GM06990 (cell line): Measurements from ENCODE around the gene RAB15.

Source experiments
- DNase-seq: peaks from one replicate; pipeline ENCODE4 v3.0.0-alpha.2; 2011; ENCODE audit not compliant: insufficient read length; ENCODE audit errors: extremely low read depth
- H3K27me3 ChIP-seq: replicated peaks from 2 replicates; pipeline ENCODE4 v1.6.0; 2011; ENCODE audit warnings: low read length; ENCODE audit not compliant: control insufficient read depth, insufficient read depth
- H3K36me3 ChIP-seq: 2 replicates; pipeline ENCODE4 v1.5.1; 2011; ENCODE audit warnings: low read length; ENCODE audit not compliant: control insufficient read depth, insufficient read depth
- H3K4me3 ChIP-seq: replicated peaks from 2 replicates; pipeline ENCODE4 v1.5.1; 2011; ENCODE audit warnings: low read depth, mild to moderate bottlenecking, control low read depth, low read length
- CTCF ChIP-seq: IDR thresholded peaks from 2 replicates; pipeline ENCODE4 v1.5.1; 2011; ENCODE audit warnings: low read length, control low read depth, mild to moderate bottlenecking, inconsistent platforms; ENCODE audit not compliant: insufficient read depth, poor library complexity, severe bottlenecking

The RAB15 gene

DNA sequence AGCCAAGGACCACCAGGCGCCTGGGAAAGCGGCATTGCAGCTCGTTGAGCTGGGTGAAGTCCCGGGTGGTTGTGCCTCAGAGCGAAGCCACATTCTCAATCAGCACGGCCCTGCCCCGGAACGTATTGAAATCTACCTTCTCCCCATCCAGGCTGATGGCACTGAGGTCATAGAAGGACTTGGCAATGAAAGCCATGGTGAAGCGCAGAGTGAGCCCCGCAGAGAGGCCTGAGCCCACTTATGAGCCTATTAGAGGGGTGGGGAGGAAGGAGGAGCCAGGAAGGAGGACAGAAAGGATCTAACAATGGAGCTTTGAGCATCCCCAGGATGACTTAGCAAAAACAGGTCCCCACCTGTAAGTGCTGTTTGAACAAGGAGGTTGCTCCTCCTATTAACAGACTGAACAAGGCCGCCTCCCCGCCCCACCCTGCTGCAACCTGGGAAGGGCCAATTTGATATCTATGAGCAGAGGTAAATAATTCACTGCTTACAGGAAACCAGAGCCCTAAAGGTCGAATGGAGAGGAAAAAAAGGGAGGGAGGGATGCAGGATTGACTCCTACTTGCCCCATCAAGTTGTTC is 29.5 kb downstream of the RAB15 start, which contains the start of gene GPX2:
Gene GPX2, minus strand, starts transcription at position 215 of the 581 bp plus-strand sequence. Its CDS starts 19 bp downstream, at position 196.
- TF ChIP-seq CTCF: no peak
- Histone ChIP-seq H3K27me3 (no peaks in the 10 kb centered on the region), H3K4me3 (no peak within 1 kb of the TSS), H3K36me3 (peaks cover 4% of the 10 kb centered on the region)
- no peak for DNase-seq

- H3K4me3 ChIP-seq: no peak overlapping the region
- no peak for DNase-seq
- no peak for TF ChIP-seq CTCF
- H3K36me3 ChIP-seq: peaks cover 4% of the 10 kb centered on the region
- no peaks in the 10 kb centered on the region for H3K27me3 ChIP-seq
Measured at GRCh38 chr14:64940336-64940910, 31.7 kb downstream of the RAB15 start.

- Histone ChIP-seq H3K4me3 (no peak overlapping the region), H3K27me3 (no peaks in the 10 kb centered on the region), H3K36me3 (peaks cover 4% of the 10 kb centered on the region)
- DNase-seq: no peak
- no peak for TF ChIP-seq CTCF
Measured at GRCh38 chr14:64939817-64940190, 32.3 kb downstream of the RAB15 start.

GRCh38 chr14:64938972-64939816 is 32.9 kb downstream of the RAB15 start:
- no peaks in the 10 kb centered on the region for H3K27me3 ChIP-seq
- no peak for DNase-seq
- no peak overlapping the region for H3K4me3 ChIP-seq
- TF ChIP-seq CTCF: no peak
- peaks cover 4% of the 10 kb centered on the region for H3K36me3 ChIP-seq

- Histone ChIP-seq H3K27me3 (no peaks in the 10 kb centered on the region), H3K4me3 (no peak overlapping the region), H3K36me3 (peaks cover 4% of the 10 kb centered on the region)
- no peak for TF ChIP-seq CTCF
- DNase-seq: no peak
Measured at GRCh38 chr14:64937821-64938193, 34.3 kb downstream of the RAB15 start.
